HG03442 (cell line): ENCODE results near the gene FAM20A.

ENCODE experiments used
- ATAC-seq: cut with Tn5 transposase; IDR thresholded peaks from one replicate; pipeline ENCODE4 v1.9.1; 2021; ENCODE audit warnings: mild to moderate bottlenecking, moderate library complexity; ENCODE audit not compliant: unreplicated experiment

Gene FAM20A

DNA sequence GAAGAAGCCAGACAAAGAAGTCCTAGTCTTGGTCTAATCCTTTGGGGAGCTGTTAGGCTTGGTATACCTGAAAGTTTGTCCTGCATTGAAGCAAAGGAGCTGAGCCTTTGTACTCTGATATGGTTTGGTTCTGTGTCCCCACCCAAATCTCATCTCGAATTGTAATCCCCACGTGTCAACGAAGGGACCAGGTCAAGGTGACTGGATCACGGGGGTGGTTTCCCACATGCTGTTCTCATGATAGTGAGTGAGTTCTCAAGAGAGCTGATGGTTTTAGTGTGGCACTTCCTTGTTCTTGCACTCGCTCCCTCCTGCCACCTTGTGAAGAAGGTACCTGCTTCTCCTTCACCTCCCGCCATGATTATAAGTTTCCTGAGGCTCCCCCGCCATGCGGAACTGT is 33.6 kb downstream of the FAM20A start:
- ATAC-seq: no peak

GRCh38 chr17:68567035-68567434 is 34.1 kb downstream of the FAM20A start:
- ATAC-seq: no peak

GRCh38 chr17:68566442-68566738 is 34.8 kb downstream of the FAM20A start:
- no peak for ATAC-seq

- ATAC-seq: no peak
These were observed 35.3 kb downstream of the FAM20A start for GRCh38 chr17:68565661-68566441.

DNA sequence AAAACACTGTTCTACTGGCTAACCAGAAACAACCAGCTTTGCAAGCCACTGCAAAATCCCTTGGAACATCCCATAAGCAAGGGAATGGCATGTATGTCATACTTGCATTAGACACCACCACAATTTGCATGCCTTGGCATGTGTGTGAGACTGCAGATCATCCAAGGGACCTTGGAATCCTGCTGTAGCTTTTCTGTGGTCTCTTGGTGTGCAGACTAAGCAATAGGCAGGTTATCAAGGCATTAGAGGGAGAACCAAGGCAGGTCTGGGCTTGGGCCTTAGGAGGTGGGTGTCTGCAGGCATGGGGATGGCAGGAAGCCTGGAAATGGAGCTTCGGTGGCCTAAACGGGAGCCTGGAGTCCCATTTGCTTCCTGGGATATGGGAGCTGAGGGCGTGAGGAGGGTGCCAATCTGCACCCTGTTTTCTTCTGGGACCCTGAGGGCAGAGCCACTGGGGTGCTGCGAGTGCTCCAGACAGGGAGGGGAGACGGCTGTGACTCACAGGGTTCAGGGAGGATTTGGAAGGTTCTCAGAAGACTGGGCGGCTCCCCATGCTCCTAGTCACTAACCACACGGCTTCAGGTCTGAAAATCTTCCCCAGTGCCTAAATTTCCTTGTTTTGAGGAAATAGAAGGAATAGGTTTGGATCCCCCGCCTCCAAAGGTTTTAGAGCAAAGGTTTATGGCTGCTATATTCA is 36.6 kb downstream of the FAM20A start:
- no peak for ATAC-seq

GRCh38 chr17:68562736-68563135 is 38.4 kb downstream of the FAM20A start:
- ATAC-seq: no peak

- ATAC-seq: no peak
These were observed 40.0 kb downstream of the FAM20A start for GRCh38 chr17:68560966-68561720.

DNA sequence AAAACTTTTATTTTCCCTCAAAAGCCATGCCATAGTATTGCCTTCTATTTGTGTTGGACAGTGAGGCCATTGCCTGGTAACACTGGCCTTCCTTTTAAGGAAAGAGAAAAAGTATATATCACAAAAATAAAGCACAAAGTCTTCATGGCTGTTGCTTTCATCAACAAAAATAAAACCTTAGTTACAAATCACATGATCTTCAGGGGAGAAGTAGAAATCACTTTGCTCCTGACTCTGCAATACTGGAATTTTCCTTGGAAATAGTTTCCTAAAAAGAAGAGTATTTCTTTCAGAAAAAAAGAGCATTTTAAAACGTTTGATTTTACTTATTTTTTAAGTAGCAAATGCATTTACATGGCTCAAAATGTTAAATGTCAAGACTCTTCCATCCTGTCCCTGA is 41.9 kb downstream of the FAM20A start:
- ATAC-seq: no peak

DNA sequence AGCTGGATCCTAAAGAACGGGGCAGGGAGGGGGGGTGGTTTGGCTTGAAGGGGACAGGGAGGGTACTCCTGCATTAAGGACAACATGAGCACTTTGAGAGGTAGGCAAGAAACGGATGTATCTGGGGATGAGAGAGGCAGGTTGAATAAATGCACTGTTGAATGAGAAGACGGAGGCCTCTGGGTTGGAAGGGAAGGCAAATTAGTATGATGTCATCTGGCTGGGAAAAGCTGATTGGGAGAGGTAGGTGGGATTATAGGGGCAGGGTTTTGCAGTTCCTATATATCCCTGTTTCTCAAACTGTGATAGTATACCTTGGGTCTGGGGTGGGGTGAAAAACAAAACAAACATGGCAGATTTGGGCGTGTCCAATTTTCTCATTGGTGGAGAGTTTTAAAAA is 44.6 kb downstream of the FAM20A start:
- no peak for ATAC-seq

GRCh38 chr17:68544111-68544915 is 56.9 kb downstream of the FAM20A start:
- no peak for ATAC-seq

GRCh38 chr17:68542698-68543463 is 58.3 kb downstream of the FAM20A start:
- ATAC-seq: no peak

DNA sequence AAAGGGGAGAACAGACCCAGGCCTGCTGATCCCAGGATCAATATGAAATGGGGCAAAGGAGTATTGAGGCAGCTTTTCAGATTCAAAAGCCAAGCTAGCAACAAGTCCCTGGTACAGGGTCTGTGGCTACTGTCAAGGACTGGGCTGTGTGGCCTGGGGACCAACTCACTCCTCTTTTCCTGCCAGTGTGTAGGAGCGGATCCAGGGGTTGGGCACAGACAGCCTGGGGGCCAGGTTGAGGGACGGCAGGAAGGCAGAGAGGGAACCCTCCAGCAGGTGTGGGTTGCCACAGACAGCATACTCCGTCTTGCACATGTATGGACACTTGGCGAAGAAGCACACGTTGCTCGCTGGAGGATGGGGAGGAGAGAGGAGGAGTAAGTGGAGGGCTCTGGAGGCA is 59.4 kb downstream of the FAM20A start:
- no peak for ATAC-seq

- ATAC-seq: no peak
These were observed 60.2 kb downstream of the FAM20A start for GRCh38 chr17:68540981-68541380.

DNA sequence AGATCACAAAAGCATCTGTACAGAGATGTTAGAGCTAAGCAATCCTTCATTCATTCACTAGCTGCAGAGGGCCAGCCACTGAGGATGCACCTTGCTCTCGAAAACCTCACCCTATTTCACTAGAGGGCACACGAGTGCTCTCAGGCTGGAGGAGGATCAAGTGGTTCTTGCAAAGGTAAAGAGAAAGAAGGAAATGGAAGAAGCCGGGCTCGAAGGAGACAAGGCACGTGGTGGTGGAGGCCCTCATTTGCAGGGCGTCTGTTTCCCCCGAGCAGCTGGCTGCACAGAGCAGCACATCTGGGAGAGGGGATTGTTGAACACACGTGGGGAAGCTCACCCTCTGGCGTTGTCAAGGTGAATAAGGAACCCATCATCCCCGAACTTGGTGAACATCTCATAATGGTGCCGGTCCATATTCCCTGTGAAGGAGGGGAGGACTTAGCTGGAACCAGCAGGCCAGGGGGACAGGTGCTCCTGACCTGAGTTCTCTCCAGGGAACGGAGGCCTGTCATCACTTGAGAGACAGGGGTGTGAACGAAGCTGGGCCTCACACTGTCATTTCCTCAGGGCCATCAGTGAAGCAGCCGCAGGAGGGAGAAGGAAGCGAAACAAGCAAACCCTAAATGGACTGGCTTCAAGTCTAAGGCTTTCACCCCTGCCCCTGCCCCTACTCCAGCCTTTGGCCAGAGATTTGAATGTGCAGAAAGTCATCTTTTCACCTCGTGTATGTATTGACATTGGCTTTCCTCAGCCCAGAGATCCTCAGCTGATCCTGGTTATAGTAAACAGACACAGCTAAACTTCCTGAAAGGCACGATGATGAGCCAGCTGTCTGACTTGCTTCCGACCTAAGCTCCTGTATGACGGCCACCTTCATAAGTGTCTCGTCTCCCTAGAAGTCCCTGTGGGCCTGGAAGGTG is 61.4 kb downstream of the FAM20A start:
- no peak for ATAC-seq

DNA sequence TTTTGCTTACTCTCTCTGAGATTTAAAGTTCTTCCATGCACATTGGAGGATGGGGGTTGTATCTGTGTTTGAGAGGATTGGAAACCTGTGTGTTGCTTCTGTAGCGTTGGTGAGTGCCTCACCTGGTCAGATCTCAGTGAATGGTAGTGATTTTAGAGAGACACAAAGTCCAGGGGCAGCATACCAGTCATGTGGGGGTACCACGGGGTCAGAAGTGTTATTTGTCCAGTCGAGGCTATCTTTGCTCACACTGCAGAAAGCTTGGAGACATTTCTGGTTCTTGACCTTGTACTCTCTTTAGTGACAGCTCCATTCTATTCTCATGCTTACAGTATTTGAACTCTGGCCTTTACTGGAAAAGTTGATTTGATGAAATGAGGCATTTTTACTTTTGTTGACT is 65.2 kb downstream of the FAM20A start:
- no peak for ATAC-seq

DNA sequence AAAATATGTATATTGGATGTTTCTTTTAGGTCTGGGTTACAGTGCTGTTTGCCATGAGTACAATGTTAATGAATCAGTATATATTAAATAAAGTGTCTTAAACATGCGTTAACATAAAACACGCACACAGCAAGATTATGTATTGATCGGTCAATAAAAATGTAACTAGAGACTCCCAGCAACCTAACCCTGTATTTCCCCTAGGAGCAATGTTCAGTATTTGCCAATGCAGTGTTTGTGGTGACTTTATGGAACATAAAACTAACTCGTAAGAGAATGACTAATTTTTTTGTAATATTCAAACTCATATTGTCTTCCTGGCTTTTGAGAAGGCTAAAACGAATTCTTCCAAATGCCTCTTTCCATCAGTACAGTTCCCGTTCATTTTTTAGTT is 66.5 kb downstream of the FAM20A start:
- ATAC-seq: no peak

DNA sequence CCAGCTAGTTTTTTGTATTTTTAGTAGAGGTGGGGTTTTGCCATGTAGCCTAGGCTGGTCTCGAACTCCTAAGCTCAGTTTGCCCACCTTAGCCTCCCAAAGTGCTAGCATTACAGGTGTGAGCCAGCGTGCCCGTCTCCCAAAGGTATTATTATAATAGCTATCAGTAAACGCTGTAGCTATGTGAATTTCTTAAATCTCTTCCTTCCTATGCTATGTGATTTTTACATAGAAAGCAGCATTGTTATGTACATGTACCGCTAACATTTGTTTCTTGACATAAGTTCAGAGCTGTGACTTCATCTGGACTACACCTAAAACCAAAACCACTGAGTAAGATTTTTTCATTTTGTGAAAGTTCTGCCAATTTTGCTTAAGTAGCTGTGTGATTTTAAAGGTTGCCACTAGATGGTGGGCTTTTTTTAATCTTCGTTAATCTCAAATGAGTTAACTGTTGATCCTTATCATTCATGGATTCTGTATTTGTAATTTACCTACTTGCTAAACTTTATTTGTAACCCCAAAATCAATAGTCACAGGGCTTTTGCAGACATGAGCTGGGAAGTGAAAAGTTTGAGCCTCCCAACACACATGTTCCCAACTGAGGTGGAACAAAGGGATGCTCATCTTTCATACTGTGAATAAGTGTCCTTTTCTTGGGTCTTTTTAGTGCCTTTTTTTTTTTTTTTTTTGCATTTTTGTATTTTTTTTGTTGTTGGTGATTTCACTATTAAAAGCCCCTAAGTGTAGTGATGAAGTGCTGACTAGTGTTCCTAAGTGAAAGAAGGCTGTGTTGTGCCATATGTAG is 67.1 kb downstream of the FAM20A start:
- no peak for ATAC-seq

GRCh38 chr17:68532826-68533225 is 68.3 kb downstream of the FAM20A start:
- no peak for ATAC-seq

DNA sequence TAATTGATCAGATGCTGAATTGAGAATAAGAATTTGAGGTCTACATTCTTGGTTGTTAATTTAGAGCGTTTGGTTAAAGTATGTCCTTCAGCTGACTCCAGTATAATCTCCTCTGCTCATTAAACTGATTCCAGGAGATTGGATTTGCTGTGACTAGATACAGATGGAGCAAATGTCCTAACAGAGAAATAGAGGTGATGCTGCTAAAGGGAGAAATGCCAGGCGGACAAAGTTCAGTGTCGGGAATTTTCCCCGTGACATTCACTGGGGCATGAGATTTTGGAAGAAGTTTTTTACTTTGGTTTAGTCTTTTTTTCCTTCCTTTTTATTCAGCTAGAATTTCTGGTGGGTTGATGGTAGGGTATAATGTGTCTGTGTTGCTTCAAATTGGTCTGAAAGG is 69.9 kb downstream of the FAM20A start:
- ATAC-seq: no peak
